ENCODE data around the gene SVEP1. TPM values are rescaled to one million over a fixed set of nuclear protein-coding genes. Genes with fewer than 3 reads are reported as not detected.

Gene SVEP1
- total RNA-seq, 2 donors from 2014 or later, result not detected

DNA sequence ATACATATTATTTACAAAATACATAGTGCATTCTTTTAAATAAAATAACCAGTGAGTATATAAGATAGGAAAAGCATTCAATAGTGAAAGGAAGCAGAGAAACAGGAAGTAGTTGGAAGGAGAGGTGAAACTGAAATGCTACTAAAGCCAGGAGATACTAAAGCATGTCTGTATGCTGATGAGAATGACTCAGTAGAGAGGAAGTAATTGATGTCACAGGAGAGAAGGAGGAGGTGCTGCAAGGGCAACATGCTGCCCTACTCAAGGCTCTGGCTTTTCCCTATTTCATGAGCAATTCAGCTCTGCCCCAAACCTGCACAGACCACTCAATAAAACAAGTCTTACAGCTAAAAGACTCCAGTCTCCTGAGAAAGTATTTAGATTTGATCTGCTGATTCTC lies 133.4 kb downstream of the SVEP1 start:
- Mint-ChIP-seq H3K4me1 (ENCODE audit: low read depth) (no peaks in the 10 kb centered on the region), H3K27me3 (ENCODE audit: low read depth) (no peaks in the 10 kb centered on the region), H3K36me3 (ENCODE audit: insufficient read depth in 2 of 2) (no peaks in the 10 kb centered on the region), H3K9me3 (peaks cover 5 to 6% of the 10 kb centered on the region in 2 donors), H3K27ac (no peak overlapping the region), H3K4me3 (no peak overlapping the region)
- ATAC-seq (replicated peaks in 1 of 2) (no peak), DNase-seq (no peak)

DNA sequence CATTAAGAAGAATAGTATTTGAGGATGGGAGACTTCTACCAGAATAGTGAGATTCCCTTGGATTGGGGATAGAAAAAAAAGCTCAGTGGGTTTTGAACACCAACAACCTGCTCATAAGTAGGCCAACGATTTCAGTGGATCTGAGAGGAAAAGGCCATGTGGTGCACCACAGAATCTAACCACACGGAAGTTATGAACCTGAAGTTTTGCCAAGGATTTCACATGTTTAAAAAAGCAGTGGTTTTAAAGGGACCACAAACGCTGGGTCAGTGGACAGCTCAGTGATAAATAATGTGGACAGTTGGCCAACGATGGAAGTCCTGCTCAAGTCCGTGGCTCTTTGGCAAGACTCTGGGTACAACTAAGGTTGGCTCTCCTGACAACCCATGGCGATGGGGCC lies 134.6 kb downstream of the SVEP1 start:
- Mint-ChIP-seq H3K36me3 (ENCODE audit: insufficient read depth in 2 of 2) (no peaks in the 10 kb centered on the region), H3K4me1 (ENCODE audit: low read depth) (no peaks in the 10 kb centered on the region), H3K27me3 (ENCODE audit: low read depth) (no peaks in the 10 kb centered on the region), H3K4me3 (no peak overlapping the region), H3K9me3 (peaks cover 5 to 6% of the 10 kb centered on the region in 2 donors), H3K27ac (no peak overlapping the region)
- ATAC-seq (replicated peaks in 1 of 2) (no peak), DNase-seq (no peak)

DNA sequence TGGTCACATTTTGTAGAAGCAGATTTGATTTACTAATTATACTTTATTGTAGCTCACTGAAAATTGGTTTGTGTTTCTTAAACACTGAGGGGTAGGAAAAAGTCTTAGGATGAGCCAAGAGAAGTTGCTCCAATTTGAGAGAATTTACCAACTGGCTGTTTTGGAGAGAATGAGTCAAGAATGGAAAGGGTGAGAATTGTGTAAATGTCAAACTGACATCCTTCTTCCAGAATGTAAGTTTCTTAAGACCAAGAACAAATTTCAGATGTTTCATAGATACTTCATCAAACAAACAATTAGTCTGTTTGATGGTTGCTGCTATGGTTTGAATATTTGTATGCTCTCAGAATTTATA lies 135.7 kb downstream of the SVEP1 start:
- Mint-ChIP-seq H3K36me3 (ENCODE audit: insufficient read depth in 2 of 2) (no peaks in the 10 kb centered on the region), H3K27me3 (ENCODE audit: low read depth) (no peaks in the 10 kb centered on the region), H3K9me3 (peaks cover 5 to 6% of the 10 kb centered on the region in 2 donors), H3K27ac (peak overlapping the region; percentile 6), H3K4me3 (no peak overlapping the region), H3K4me1 (ENCODE audit: low read depth) (no peaks in the 10 kb centered on the region)
- ATAC-seq (replicated peaks in 1 of 2), result no peak
- no peak for DNase-seq

DNA sequence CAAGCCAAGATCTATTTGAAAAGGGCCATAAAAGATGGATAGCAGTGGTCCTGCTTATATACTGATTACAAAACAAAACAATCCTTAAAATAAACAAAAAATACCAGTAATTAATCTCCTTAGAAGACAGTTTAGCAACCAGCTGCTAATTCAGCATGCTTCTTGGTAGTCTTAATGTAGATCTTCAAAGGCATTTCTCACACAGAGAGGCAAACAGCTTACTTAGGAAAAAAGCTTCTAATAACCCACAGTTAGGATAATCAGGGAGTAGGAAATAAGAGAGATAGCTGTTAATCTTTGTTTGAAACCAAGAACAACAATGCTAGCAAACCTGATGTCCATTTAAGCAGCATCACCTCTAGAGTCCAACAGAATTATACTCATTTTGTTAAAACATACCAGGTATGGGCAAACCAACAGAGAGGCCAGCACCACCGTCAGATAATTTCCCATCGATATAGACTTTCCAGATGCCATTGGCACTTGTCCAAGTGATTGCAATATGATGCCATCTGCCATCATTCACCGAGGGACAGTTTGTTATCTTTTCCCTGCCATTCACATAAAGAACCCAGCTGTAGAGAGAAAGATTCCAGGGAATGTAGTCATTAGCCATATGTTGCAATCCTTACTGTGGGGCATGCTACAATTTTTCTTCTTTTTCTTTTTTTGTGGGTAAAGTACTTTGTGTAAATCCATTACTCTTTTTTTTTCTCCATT lies 136.2 kb downstream of the SVEP1 start:
- H3K36me3 Mint-ChIP-seq (ENCODE audit: insufficient read depth in 2 of 2), result no peaks in the 10 kb centered on the region
- no peak overlapping the region for H3K4me3 Mint-ChIP-seq
- no peaks in the 10 kb centered on the region for H3K4me1 Mint-ChIP-seq (ENCODE audit: low read depth)
- H3K27ac Mint-ChIP-seq, result no peak overlapping the region
- no peak for DNase-seq
- no peak for ATAC-seq (replicated peaks in 1 of 2)
- peaks cover 5 to 6% of the 10 kb centered on the region in 2 donors for H3K9me3 Mint-ChIP-seq
- H3K27me3 Mint-ChIP-seq (ENCODE audit: low read depth), result no peaks in the 10 kb centered on the region

DNA sequence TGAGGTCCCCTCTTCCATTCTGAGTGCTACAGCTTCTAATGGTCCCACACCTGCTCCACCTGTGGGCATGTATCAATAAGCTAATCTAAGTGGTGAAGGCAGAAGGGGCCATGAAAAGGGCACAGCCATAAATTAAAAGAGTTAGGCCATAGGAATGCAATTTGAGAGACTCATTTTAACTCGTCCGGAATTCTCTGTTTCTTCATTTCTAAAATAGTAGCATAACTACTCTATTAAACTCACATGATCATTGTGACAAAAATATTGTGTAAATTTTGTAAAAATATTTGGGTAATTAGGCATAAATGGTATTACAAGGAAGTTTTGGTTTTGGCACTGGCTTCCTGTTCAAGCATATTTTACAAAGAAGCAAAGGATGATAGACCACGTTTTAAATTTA lies 138.7 kb downstream of the SVEP1 start:
- H3K27ac Mint-ChIP-seq, result no peak overlapping the region
- H3K27me3 Mint-ChIP-seq (ENCODE audit: low read depth), result no peaks in the 10 kb centered on the region
- no peaks in the 10 kb centered on the region for H3K4me1 Mint-ChIP-seq (ENCODE audit: low read depth)
- H3K36me3 Mint-ChIP-seq (ENCODE audit: insufficient read depth in 2 of 2), result no peaks in the 10 kb centered on the region
- H3K4me3 Mint-ChIP-seq, result no peak overlapping the region
- DNase-seq (no peak), ATAC-seq (replicated peaks in 1 of 2) (no peak)
- H3K9me3 Mint-ChIP-seq, result peaks cover 3% of the 10 kb centered on the region in 2 donors

DNA sequence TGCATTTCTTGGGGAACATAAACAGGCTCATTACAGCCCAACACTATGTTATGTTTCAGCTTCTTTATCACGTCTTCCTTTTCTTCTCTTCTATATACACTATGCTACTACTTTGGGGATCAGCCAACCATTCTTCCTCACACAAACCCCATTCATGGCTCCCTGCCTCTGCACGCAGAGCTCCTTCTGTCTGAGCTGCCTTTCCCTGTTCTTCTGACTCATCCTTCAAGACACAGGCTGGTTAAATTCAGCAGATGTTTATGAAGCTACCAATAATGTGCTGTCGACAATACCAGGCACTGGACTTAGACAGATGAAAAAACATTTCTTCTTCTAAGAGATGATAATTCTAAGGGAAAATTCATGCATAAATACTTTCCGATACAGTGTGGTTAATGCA lies 139.4 kb downstream of the SVEP1 start:
- H3K9me3 Mint-ChIP-seq, result no peaks in the 10 kb centered on the region
- no peak for ATAC-seq (replicated peaks in 1 of 2)
- H3K27ac Mint-ChIP-seq, result no peak overlapping the region

DNA sequence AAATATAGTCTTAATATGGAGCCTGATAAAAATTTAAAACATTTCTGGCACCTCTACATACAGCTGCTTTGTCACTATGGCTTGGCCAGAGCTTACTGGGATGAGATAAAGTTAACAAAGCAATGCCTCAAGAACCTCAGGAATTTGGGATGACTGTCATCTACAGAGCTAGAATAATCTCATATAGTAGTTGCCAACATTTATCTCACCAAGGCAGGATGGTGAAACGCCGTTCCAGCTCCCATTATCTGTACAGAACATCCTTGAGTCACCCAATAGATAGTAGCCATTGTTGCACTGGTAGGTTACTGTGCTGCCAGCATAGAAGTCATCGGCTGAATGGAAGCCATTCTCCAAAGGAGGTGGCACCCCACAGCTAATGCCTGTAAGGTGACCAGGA lies 147.3 kb downstream of the SVEP1 start:
- H3K4me3 Mint-ChIP-seq, result no peak overlapping the region
- H3K27me3 Mint-ChIP-seq (ENCODE audit: low read depth), result no peaks in the 10 kb centered on the region
- no peaks in the 10 kb centered on the region for H3K4me1 Mint-ChIP-seq (ENCODE audit: low read depth)
- no peaks in the 10 kb centered on the region for H3K36me3 Mint-ChIP-seq (ENCODE audit: insufficient read depth in 2 of 2)
- DNase-seq (no peak), ATAC-seq (replicated peaks in 1 of 2) (no peak)
- H3K9me3 Mint-ChIP-seq, result no peaks in the 10 kb centered on the region
- H3K27ac Mint-ChIP-seq, result no peak overlapping the region

More for the DNA sequence above, 139.4 kb downstream of the SVEP1 start:
- Mint-ChIP-seq H3K36me3 (ENCODE audit: insufficient read depth in 2 of 2) (no peaks in the 10 kb centered on the region), H3K4me3 (no peak overlapping the region), H3K27me3 (ENCODE audit: low read depth) (no peaks in the 10 kb centered on the region), H3K4me1 (ENCODE audit: low read depth) (no peaks in the 10 kb centered on the region)
- DNase-seq, result no peak

DNA sequence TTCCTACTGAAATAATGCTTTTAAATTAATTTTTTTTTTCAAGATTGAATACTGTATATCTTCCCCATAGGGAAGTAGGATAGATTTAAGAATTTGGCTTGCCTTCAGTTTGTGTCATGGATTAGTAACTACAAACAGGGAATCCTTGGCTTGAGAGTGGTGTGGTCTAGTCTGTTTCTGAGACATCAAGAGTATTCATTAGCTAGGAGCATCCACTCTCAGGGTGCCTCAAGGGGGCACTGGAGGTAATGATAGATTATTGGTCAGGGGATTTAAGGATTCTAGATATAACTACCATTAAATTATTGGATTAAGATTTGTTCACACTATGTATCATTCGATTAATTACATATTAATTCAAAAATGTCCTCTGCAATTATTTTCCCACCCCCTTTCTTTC lies 150.1 kb downstream of the SVEP1 start:
- H3K9me3 Mint-ChIP-seq, result no peaks in the 10 kb centered on the region
- H3K27ac Mint-ChIP-seq, result no peak overlapping the region
- H3K36me3 Mint-ChIP-seq (ENCODE audit: insufficient read depth in 2 of 2), result no peaks in the 10 kb centered on the region
- H3K27me3 Mint-ChIP-seq (ENCODE audit: low read depth), result no peaks in the 10 kb centered on the region
- no peak for DNase-seq
- H3K4me3 Mint-ChIP-seq, result no peak overlapping the region
- no peaks in the 10 kb centered on the region for H3K4me1 Mint-ChIP-seq (ENCODE audit: low read depth)
- no peak for ATAC-seq (replicated peaks in 1 of 2)

DNA sequence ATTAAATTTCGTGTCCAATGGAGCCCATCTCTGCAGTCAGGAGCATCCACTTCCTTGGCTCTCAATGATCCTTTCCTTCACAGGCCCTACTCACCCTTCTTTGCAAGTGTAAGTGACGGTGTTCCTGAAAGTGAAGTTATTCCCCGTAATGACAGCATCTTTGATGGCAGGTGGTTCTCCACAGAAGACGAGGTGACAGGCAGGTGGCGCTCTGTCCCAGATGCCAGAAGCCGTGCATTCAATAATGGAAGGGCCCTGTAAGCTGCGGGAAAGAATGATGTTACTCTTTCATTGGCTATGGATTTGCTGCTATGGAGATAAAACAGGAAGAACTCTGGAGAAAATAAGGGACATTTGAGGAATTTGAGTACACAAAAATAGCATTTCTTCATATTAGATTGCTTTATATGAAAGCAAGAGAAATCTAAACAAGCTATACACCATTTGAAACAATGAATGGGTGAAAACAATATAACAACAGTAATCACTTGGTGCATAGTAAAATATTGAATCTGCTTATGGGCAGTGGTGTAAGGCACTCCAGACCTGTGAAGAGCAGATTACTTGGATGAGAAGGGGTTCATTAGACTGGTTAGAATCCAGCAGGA lies 151.9 kb downstream of the SVEP1 start:
- Mint-ChIP-seq H3K9me3 (no peaks in the 10 kb centered on the region), H3K36me3 (ENCODE audit: insufficient read depth in 2 of 2) (no peaks in the 10 kb centered on the region), H3K27ac (no peak overlapping the region), H3K4me1 (ENCODE audit: low read depth) (no peaks in the 10 kb centered on the region), H3K27me3 (ENCODE audit: low read depth) (no peaks in the 10 kb centered on the region), H3K4me3 (no peak overlapping the region)
- DNase-seq, result peak; percentile 26 to 34
- ATAC-seq (replicated peaks in 1 of 2), result no peak

DNA sequence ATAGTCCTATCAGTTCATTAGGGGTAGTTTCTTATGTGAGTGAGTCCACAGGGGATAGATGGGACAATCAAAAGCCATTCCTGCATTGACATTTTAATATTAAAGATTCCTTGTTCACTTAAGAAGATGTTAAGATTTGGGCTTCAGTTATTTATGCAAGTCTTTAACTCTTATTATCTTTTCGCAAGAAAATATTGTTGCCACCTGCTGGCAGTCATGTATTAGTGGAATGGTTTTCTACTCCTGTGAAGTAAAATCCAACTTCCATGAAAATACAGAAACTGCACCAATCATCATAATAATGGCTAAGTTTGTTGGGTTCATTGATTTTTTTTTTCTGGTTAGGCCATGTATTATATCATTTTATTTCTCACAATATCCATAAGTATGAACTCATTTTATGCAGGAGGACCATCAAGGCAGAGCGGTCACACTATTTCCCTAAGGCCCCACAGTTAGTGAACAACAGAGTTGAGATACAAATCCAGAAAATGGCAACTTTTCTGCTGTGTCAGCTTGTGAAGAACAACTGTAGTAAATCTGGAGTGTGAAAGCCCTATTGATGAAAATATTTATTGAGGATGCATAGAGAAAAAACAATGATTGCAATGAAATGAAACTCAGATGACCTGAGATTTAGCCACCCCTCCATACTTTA lies 153.4 kb downstream of the SVEP1 start:
- H3K36me3 Mint-ChIP-seq (ENCODE audit: insufficient read depth in 2 of 2), result no peaks in the 10 kb centered on the region
- ATAC-seq (replicated peaks in 1 of 2) (no peak), DNase-seq (no peak)
- H3K27me3 Mint-ChIP-seq (ENCODE audit: low read depth), result no peaks in the 10 kb centered on the region
- H3K4me3 Mint-ChIP-seq, result no peak overlapping the region
- H3K27ac Mint-ChIP-seq, result no peak overlapping the region
- no peaks in the 10 kb centered on the region for H3K4me1 Mint-ChIP-seq (ENCODE audit: low read depth)
- H3K9me3 Mint-ChIP-seq, result no peaks in the 10 kb centered on the region

DNA sequence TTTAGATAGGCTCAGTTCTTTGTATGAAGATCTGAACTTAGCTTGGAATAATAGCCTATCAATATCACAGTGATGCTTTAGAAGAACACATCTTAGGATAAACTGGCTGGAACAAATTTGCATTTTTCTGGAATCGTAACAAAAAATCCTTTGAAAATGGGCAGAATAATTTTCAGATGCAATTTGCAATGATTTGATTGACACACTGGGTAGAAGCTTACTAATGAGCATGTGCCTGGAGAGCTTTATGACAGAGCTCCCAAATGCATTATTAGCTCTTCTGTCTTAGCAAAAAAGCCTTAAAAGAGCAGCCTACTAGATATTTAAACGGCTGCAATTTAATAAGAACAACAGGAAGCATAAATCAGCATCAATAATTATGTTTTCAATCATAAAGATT lies 165.1 kb downstream of the SVEP1 start:
- Mint-ChIP-seq H3K27me3 (ENCODE audit: low read depth) (no peaks in the 10 kb centered on the region), H3K4me3 (no peak overlapping the region), H3K9me3 (peaks cover 7 to 9% of the 10 kb centered on the region in 2 donors), H3K27ac (no peak overlapping the region), H3K36me3 (ENCODE audit: insufficient read depth in 2 of 2) (peaks cover 2 to 6% of the 10 kb centered on the region in 2 donors), H3K4me1 (ENCODE audit: low read depth) (no peaks in the 10 kb centered on the region)
- no peak for ATAC-seq (replicated peaks in 1 of 2)
- no peak for DNase-seq

DNA sequence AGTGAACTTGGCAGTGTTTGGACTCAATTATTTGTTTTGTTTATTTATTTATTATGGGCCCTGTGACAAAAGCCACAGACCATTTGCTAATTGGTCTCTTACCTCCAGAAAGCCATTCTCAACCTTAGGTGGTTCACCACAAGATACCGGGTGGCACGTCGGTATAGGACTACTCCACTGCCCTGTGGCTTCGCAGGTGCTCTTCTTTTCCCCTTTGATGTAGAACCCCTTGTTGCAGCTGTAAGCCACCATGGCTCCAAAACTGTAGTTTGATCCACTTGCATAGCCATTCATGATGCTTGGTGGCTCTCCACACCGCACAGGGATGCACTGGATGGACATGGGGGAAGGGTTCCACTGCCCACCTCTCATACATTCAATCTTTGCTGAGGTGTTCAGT lies 168.6 kb downstream of the SVEP1 start:
- Mint-ChIP-seq H3K4me1 (ENCODE audit: low read depth) (no peaks in the 10 kb centered on the region), H3K4me3 (no peak overlapping the region), H3K36me3 (ENCODE audit: insufficient read depth in 2 of 2) (no peaks in the 10 kb centered on the region), H3K9me3 (peaks cover 3 to 5% of the 10 kb centered on the region in 2 donors), H3K27ac (no peak overlapping the region), H3K27me3 (ENCODE audit: low read depth) (no peaks in the 10 kb centered on the region)
- DNase-seq (no peak), ATAC-seq (replicated peaks in 1 of 2) (no peak)

DNA sequence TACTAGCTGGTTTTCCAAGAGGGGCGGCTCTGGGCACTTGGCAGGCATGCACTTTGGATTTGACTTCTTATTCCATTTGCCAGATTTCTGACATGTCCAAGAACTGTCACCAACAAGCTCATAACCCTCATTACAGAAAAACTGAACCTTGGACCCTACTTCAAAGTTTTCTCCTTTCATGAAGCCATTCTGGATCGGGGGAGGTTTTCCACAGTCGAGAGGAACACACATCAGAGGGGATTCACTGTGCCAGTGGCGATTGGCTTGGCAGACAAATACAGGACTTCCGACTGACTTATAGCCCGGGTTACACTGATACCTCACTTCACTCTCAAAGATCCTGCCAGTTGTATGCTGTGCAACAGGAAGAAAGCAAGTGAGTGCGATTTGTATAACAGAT lies 170.9 kb downstream of the SVEP1 start:
- no peaks in the 10 kb centered on the region for H3K9me3 Mint-ChIP-seq
- H3K27ac Mint-ChIP-seq, result no peak overlapping the region
- H3K4me1 Mint-ChIP-seq (ENCODE audit: low read depth), result no peaks in the 10 kb centered on the region
- H3K4me3 Mint-ChIP-seq, result no peak overlapping the region
- no peaks in the 10 kb centered on the region for H3K27me3 Mint-ChIP-seq (ENCODE audit: low read depth)
- no peaks in the 10 kb centered on the region for H3K36me3 Mint-ChIP-seq (ENCODE audit: insufficient read depth in 2 of 2)
- ATAC-seq (replicated peaks in 1 of 2) (no peak), DNase-seq (no peak)

All from activated T-cell treated with anti-CD3 and anti-CD28 coated beads, Interleukin-2, amount 50 U/mL, for 72 hours (primary cell).